SK-N-SH treated with all-trans-retinoic acid at 6 μM for 48 hours (cell line): Measurements from ENCODE around the gene UQCRC1.

ENCODE experiments used
- ATAC-seq: fragments of 200-7000 bp; cut with Tn5 transposase; 3 replicates; pipeline ENCODE4 v1.9.1; 2020; ENCODE audit warnings: mild to moderate bottlenecking, moderate library complexity
- BACH2 ChIP-seq: fragments of 250-450 bp; sonication (Bioruptor Pico); IDR thresholded peaks from 2 replicates; pipeline ENCODE4 v1.9.0; 2021; ENCODE audit warnings: mild to moderate bottlenecking, borderline replicate concordance
- CSDC2 ChIP-seq: fragments of 250-450 bp; sonication (Bioruptor Pico); IDR thresholded peaks from 2 replicates; pipeline ENCODE4 v1.5.0; 2020; ENCODE audit warnings: mild to moderate bottlenecking, moderate library complexity
- ESRRG ChIP-seq: fragments of 250-450 bp; sonication (Bioruptor Pico); IDR thresholded peaks from 2 replicates; pipeline ENCODE4 v1.6.1; 2021; ENCODE audit warnings: mild to moderate bottlenecking
- GLIS3 ChIP-seq: fragments of 250-450 bp; sonication (Bioruptor Pico); IDR thresholded peaks from 2 replicates; pipeline ENCODE4 v1.5.0; 2020; ENCODE audit warnings: mild to moderate bottlenecking, moderate library complexity
- ISL1 ChIP-seq: fragments of 250-450 bp; sonication (Bioruptor Pico); IDR thresholded peaks from 2 replicates; pipeline ENCODE4 v2.1.2; 2022; ENCODE audit warnings: mild to moderate bottlenecking, moderate library complexity
- OSR1 ChIP-seq: fragments of 250-450 bp; sonication (Bioruptor Pico); IDR thresholded peaks from 2 replicates; pipeline ENCODE4 v1.8.0; 2022; ENCODE audit warnings: moderate library complexity, mild to moderate bottlenecking, inconsistent platforms
- RARB ChIP-seq: fragments of 250-450 bp; sonication (Bioruptor Pico); IDR thresholded peaks from 2 replicates; pipeline ENCODE4 v1.8.0; 2021; ENCODE audit warnings: mild to moderate bottlenecking, moderate library complexity
- SNAI2 ChIP-seq: fragments of 250-450 bp; sonication (Bioruptor Pico); IDR thresholded peaks from 2 replicates; pipeline ENCODE4 v1.5.0; 2020; ENCODE audit warnings: mild to moderate bottlenecking, moderate library complexity
- TCF4 ChIP-seq: fragments of 250-450 bp; sonication (Bioruptor Pico); IDR thresholded peaks from 2 replicates; pipeline ENCODE4 v1.8.0; 2021; ENCODE audit warnings: mild to moderate bottlenecking, moderate library complexity, borderline replicate concordance
- TOX ChIP-seq: fragments of 250-450 bp; sonication (Bioruptor Pico); IDR thresholded peaks from 2 replicates; pipeline ENCODE4 v1.8.0; 2021; ENCODE audit warnings: mild to moderate bottlenecking, moderate library complexity, borderline replicate concordance
- ZC3H10 ChIP-seq: fragments of 250-450 bp; sonication (Bioruptor Pico); IDR thresholded peaks from 2 replicates; pipeline ENCODE4 v1.5.1; 2021; ENCODE audit warnings: mild to moderate bottlenecking, moderate library complexity
- ZFP3 ChIP-seq: fragments of 250-450 bp; sonication (Bioruptor Pico); IDR thresholded peaks from 2 replicates; pipeline ENCODE4 v1.5.0; 2020; ENCODE audit warnings: mild to moderate bottlenecking, moderate library complexity
- ZFP30 ChIP-seq: fragments of 450-650 bp; formaldehyde crosslinking; IDR thresholded peaks from 2 replicates; pipeline ENCODE4 v1.5.0; 2022; ENCODE audit warnings: mild to moderate bottlenecking, moderate library complexity
- ZNF565 ChIP-seq: fragments of 450-650 bp; formaldehyde crosslinking; conservative IDR thresholded peaks from 2 replicates; pipeline ENCODE4 v1.5.0; 2020; ENCODE audit warnings: low read depth, mild to moderate bottlenecking, moderate library complexity
- ZNF70 ChIP-seq: fragments of 450-650 bp; formaldehyde crosslinking; IDR thresholded peaks from 2 replicates; pipeline ENCODE4 v1.5.0; 2020; ENCODE audit warnings: mild to moderate bottlenecking, moderate library complexity
- ZNF8 ChIP-seq: fragments of 450-650 bp; formaldehyde crosslinking; IDR thresholded peaks from 2 replicates; pipeline ENCODE4 v1.5.0; 2020; ENCODE audit warnings: mild to moderate bottlenecking, moderate library complexity
- TF ChIP-seq, protein P1 (sequence below): fragments of 250-450 bp; sonication (Bioruptor Pico); IDR thresholded peaks from 2 replicates; pipeline ENCODE4 v1.5.1; 2021; ENCODE audit warnings: mild to moderate bottlenecking, moderate library complexity
- TF ChIP-seq, protein P2 (sequence below): fragments of 250-450 bp; sonication (Bioruptor Pico); IDR thresholded peaks from 2 replicates; pipeline ENCODE4 v1.8.0; 2020; ENCODE audit warnings: mild to moderate bottlenecking, moderate library complexity, borderline replicate concordance
- TF ChIP-seq, protein P3 (sequence below): fragments of 250-450 bp; sonication (Bioruptor Pico); IDR thresholded peaks from 2 replicates; pipeline ENCODE4 v1.8.0; 2021; ENCODE audit warnings: low read depth, mild to moderate bottlenecking, moderate library complexity, borderline replicate concordance
- TF ChIP-seq, protein P4 (sequence below): fragments of 250-450 bp; sonication (Bioruptor Pico); IDR thresholded peaks from 2 replicates; pipeline ENCODE4 v1.5.0; 2020; ENCODE audit warnings: mild to moderate bottlenecking, moderate library complexity

UQCRC1 gene

DNA sequence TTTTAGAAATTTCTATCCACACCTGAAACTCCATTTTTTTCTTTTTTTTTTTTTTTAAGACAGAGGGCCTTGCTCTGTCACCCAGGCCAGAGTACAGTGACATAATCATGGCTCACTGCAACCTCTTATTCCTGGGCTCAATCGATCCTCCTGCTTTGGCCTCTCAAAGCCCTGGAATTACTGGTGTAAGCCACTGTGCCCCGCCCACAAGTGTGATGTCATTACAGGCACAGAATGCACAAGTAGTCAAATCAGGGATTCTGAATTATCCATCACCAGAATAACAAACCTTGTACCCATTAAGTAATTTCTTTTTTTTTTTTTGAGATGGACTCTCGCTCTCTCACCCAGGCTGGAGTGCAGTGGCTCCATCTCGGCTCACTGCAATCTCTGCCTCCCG lies 1.9 kb downstream of the UQCRC1 start:
- ATAC-seq, result no peak
- TF ChIP-seq TOX (CRISPR knock-in tag), result no peak
- TF ChIP-seq, protein P1, sequence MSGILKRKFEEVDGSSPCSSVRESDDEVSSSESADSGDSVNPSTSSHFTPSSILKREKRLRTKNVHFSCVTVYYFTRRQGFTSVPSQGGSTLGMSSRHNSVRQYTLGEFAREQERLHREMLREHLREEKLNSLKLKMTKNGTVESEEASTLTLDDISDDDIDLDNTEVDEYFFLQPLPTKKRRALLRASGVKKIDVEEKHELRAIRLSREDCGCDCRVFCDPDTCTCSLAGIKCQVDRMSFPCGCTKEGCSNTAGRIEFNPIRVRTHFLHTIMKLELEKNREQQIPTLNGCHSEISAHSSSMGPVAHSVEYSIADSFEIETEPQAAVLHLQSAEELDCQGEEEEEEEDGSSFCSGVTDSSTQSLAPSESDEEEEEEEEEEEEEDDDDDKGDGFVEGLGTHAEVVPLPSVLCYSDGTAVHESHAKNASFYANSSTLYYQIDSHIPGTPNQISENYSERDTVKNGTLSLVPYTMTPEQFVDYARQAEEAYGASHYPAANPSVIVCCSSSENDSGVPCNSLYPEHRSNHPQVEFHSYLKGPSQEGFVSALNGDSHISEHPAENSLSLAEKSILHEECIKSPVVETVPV, result no peak
- TF ChIP-seq BACH2, result no peak
- TF ChIP-seq, protein P2, sequence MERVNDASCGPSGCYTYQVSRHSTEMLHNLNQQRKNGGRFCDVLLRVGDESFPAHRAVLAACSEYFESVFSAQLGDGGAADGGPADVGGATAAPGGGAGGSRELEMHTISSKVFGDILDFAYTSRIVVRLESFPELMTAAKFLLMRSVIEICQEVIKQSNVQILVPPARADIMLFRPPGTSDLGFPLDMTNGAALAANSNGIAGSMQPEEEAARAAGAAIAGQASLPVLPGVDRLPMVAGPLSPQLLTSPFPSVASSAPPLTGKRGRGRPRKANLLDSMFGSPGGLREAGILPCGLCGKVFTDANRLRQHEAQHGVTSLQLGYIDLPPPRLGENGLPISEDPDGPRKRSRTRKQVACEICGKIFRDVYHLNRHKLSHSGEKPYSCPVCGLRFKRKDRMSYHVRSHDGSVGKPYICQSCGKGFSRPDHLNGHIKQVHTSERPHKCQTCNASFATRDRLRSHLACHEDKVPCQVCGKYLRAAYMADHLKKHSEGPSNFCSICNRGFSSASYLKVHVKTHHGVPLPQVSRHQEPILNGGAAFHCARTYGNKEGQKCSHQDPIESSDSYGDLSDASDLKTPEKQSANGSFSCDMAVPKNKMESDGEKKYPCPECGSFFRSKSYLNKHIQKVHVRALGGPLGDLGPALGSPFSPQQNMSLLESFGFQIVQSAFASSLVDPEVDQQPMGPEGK (CRISPR knock-in tag), result no peak
- no peak for TF ChIP-seq SNAI2
- no peak for TF ChIP-seq ZNF70 (CRISPR knock-in tag)
- no peak for TF ChIP-seq CSDC2 (CRISPR knock-in tag)
- TF ChIP-seq ZNF565 (CRISPR knock-in tag), result no peak
- no peak for TF ChIP-seq ISL1
- no peak for TF ChIP-seq ZC3H10
- TF ChIP-seq, protein P3, sequence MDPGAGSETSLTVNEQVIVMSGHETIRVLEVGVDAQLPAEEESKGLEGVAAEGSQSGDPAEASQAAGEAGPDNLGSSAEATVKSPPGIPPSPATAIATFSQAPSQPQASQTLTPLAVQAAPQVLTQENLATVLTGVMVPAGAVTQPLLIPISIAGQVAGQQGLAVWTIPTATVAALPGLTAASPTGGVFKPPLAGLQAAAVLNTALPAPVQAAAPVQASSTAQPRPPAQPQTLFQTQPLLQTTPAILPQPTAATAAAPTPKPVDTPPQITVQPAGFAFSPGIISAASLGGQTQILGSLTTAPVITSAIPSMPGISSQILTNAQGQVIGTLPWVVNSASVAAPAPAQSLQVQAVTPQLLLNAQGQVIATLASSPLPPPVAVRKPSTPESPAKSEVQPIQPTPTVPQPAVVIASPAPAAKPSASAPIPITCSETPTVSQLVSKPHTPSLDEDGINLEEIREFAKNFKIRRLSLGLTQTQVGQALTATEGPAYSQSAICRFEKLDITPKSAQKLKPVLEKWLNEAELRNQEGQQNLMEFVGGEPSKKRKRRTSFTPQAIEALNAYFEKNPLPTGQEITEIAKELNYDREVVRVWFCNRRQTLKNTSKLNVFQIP (CRISPR knock-in tag), result no peak
- TF ChIP-seq ZFP3, result no peak
- no peak for TF ChIP-seq ESRRG (CRISPR knock-in tag)
- TF ChIP-seq, protein P4, sequence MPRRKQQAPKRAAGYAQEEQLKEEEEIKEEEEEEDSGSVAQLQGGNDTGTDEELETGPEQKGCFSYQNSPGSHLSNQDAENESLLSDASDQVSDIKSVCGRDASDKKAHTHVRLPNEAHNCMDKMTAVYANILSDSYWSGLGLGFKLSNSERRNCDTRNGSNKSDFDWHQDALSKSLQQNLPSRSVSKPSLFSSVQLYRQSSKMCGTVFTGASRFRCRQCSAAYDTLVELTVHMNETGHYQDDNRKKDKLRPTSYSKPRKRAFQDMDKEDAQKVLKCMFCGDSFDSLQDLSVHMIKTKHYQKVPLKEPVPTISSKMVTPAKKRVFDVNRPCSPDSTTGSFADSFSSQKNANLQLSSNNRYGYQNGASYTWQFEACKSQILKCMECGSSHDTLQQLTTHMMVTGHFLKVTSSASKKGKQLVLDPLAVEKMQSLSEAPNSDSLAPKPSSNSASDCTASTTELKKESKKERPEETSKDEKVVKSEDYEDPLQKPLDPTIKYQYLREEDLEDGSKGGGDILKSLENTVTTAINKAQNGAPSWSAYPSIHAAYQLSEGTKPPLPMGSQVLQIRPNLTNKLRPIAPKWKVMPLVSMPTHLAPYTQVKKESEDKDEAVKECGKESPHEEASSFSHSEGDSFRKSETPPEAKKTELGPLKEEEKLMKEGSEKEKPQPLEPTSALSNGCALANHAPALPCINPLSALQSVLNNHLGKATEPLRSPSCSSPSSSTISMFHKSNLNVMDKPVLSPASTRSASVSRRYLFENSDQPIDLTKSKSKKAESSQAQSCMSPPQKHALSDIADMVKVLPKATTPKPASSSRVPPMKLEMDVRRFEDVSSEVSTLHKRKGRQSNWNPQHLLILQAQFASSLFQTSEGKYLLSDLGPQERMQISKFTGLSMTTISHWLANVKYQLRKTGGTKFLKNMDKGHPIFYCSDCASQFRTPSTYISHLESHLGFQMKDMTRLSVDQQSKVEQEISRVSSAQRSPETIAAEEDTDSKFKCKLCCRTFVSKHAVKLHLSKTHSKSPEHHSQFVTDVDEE (CRISPR knock-in tag), result no peak
- no peak for TF ChIP-seq RARB (CRISPR knock-in tag)
- TF ChIP-seq GLIS3 (CRISPR knock-in tag), result no peak
- no peak for TF ChIP-seq TCF4 (CRISPR knock-in tag)
- no peak for TF ChIP-seq ZNF8 (CRISPR knock-in tag)

DNA sequence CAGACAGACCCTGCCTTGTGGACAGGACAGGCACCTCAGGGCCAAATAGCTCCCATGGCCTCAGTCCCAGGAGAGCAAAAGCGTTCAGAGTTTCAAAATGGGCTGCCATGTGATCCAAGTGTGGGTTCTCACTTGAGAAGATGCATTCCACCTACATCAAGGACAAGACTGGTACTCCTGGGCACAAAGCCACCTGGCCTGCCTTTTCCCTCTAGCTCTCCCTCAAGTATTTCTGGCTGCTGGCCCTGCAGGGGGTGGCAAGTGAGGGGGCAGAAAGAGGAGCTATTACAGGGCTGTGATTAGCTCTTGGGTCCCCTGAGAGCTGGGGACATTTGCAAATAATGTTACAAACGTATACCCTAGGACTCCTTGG lies 7.8 kb downstream of the UQCRC1 start:
- TF ChIP-seq CSDC2 (CRISPR knock-in tag), result no peak
- no peak for TF ChIP-seq ZNF565 (CRISPR knock-in tag)
- TF ChIP-seq, protein P1, result no peak
- TF ChIP-seq ZFP30 (CRISPR knock-in tag), result no peak
- no peak for TF ChIP-seq ZNF8 (CRISPR knock-in tag)
- no peak for TF ChIP-seq ZNF70 (CRISPR knock-in tag)
- no peak for TF ChIP-seq OSR1 (CRISPR knock-in tag)
- TF ChIP-seq, protein P2 (CRISPR knock-in tag), result no peak
- no peak for TF ChIP-seq TCF4 (CRISPR knock-in tag)
- TF ChIP-seq RARB (CRISPR knock-in tag), result no peak
- no peak for TF ChIP-seq SNAI2
- TF ChIP-seq BACH2, result no peak
- ATAC-seq, result no peak
